Measurements from ENCODE around the gene HBA1.
"Not testable (repeated sequence)": the region's sequence is repeated elsewhere in the genome, so short reads cannot be mapped to it uniquely, and the experiment has no call there.

The HBA1 gene

GRCh38 chr16:152141-153128 is 24.0 kb upstream of the HBA1 start, which contains the start of gene HBZ:
Gene HBZ, plus strand, starts transcription at chr16:152644. Its CDS starts 266 bp downstream, at chr16:152910.
- no peak for TF ChIP-seq POLR2A (IDR thresholded peaks at IDR 0.05; ENCODE audit: low read length)
- TF ChIP-seq GATA1 (IDR thresholded peaks at IDR 0.05; ENCODE audit: low read depth, low read length) = no peak
- peak; percentile 54 to 70 for DNase-seq

- peak in 1 of 2 experiments; percentile 44 for DNase-seq
Measured at GRCh38 chr16:153129-153521, 23.4 kb upstream of the HBA1 start.

- TF ChIP-seq POLR2A (IDR thresholded peaks at IDR 0.05; ENCODE audit: low read length) = peak; percentile 0
- DNase-seq = not testable (repeated sequence)
Measured at GRCh38 chr16:153550-154216, 22.8 kb upstream of the HBA1 start.

- DNase-seq = peak; percentile 70 to 71
Measured at GRCh38 chr16:154217-155030, 22.1 kb upstream of the HBA1 start.

GRCh38 chr16:155031-155398 is 21.5 kb upstream of the HBA1 start:
- peak in 1 of 2 experiments; percentile 41 for DNase-seq
- TF ChIP-seq GATA1 (IDR thresholded peaks at IDR 0.05; ENCODE audit: low read depth, low read length) = no peak
- no peak for TF ChIP-seq POLR2A (IDR thresholded peaks at IDR 0.05; ENCODE audit: low read length)

More at GRCh38 chr16:154217-155030, 22.1 kb upstream of the HBA1 start:
- TF ChIP-seq POLR2A (IDR thresholded peaks at IDR 0.05; ENCODE audit: low read length) (peak; percentile 1), GATA1 (IDR thresholded peaks at IDR 0.05; ENCODE audit: low read depth, low read length) (no peak)

- TF ChIP-seq GATA1 (IDR thresholded peaks at IDR 0.05; ENCODE audit: low read depth, low read length) = no peak
- no peak for TF ChIP-seq POLR2A (IDR thresholded peaks at IDR 0.05; ENCODE audit: low read length)
- DNase-seq = no peak
Measured at GRCh38 chr16:159136-159849, 17.2 kb upstream of the HBA1 start.

GRCh38 chr16:160242-160641 is 16.2 kb upstream of the HBA1 start:
- not testable (repeated sequence) for DNase-seq

GRCh38 chr16:160691-161190 is 15.7 kb upstream of the HBA1 start:
- DNase-seq = no peak
- TF ChIP-seq POLR2A (IDR thresholded peaks at IDR 0.05; ENCODE audit: low read length) = no peak

- TF ChIP-seq POLR2A (IDR thresholded peaks at IDR 0.05; ENCODE audit: low read length) (no peak), GATA1 (IDR thresholded peaks at IDR 0.05; ENCODE audit: low read depth, low read length) (no peak)
Measured at GRCh38 chr16:162271-162991, 14.0 kb upstream of the HBA1 start.

GRCh38 chr16:163139-163538 is 13.3 kb upstream of the HBA1 start:
- DNase-seq = not testable (repeated sequence)

More at GRCh38 chr16:162271-162991, 14.0 kb upstream of the HBA1 start:
- no peak for DNase-seq

GRCh38 chr16:163696-164095 is 12.8 kb upstream of the HBA1 start:
- peak in 1 of 2 experiments; percentile 34 for DNase-seq

GRCh38 chr16:164134-164823 is 12.2 kb upstream of the HBA1 start:
- not testable (repeated sequence) for DNase-seq

Data from erythroblast (primary cell).